Thyroid gland (tissue), 4 donors: Measurements from ENCODE around the gene TRIOBP. TPM values are rescaled to one million over a fixed set of nuclear protein-coding genes. Genes with fewer than 3 reads are reported as not detected.

Source experiments
- DNase-seq, 2 donors: peaks; one replicate each; pipeline ENCODE4 v3.0.0-alpha.2; 2019
- H3K27ac ChIP-seq, 3 donors: fragments of 200-600 bp; sonication (generic); 1 replicate in 2 of 3; 2 replicates in 1 of 3; pipeline ENCODE4 v1.5.1; 2016 to 2019; ENCODE audit warnings: mild to moderate bottlenecking in 1 of 3, moderate library complexity in 1 of 3
- H3K27me3 ChIP-seq: fragments of 200-600 bp; sonication (generic); one replicate; pipeline ENCODE4 v1.5.1; 2019
- H3K36me3 ChIP-seq, 2 donors: fragments of 200-600 bp; sonication (generic); one replicate each; pipeline ENCODE4 v1.5.1; 2016 to 2019
- H3K4me1 ChIP-seq, 2 donors: fragments of 200-600 bp; sonication (generic); one replicate each; pipeline ENCODE4 v1.5.1; 2017 to 2019
- H3K4me3 ChIP-seq, 3 donors: fragments of 200-600 bp; sonication (generic); replicated peaks in 1 of 3; 1 replicate in 2 of 3; 2 replicates in 1 of 3; pipeline ENCODE4 v1.5.1; 2016; ENCODE audit warnings: mild to moderate bottlenecking in 1 of 3
- H3K9me3 ChIP-seq: fragments of 200-600 bp; sonication (generic); one replicate; pipeline ENCODE4 v1.5.1; 2017
- POLR2A ChIP-seq, 2 donors: fragments of 450-650 bp; IDR thresholded peaks; one replicate each; pipeline ENCODE4 v1.6.1; 2017; ENCODE audit warnings: antibody characterized with exemption in 2 of 2, mild to moderate bottlenecking in 2 of 2, moderate library complexity in 1 of 2
- WGBS, 2 donors: methylation state at CpG; one replicate each; pipeline ENCODE4 v1.1.5; 2017; 5-methylcytosine and 5-hydroxymethylcytosine counted together
- intact Hi-C: fragments of 100-400 bp; cut with DNase I; formaldehyde crosslinking; loops from one replicate; pipeline ENCODE4 v1.15.1; 2023
- small RNA-seq: library from RNA; depleted of rRNA; stranded (forward); fragments of <200 nt; gene quantifications from one replicate; pipeline ENCODE3, GENCODE V24; 2016
- total RNA-seq, 4 donors: library from RNA; depleted of rRNA; stranded (reverse); fragments of >200 nt; gene quantifications; one replicate each; pipeline ENCODE4 v1.2.3, GENCODE V29; 2016
- TF ChIP-seq, protein P1 (sequence below), 6 experiments: fragments of 200-600 bp in 3 of 6; fragments of 450-650 bp in 3 of 6; sonication (generic) in 3 of 6; IDR thresholded peaks; one replicate each; pipeline ENCODE4 v1.5.1; 2016 to 2019; ENCODE audit warnings: antibody characterized with exemption in 6 of 6, mild to moderate bottlenecking in 2 of 6, inconsistent platforms in 1 of 6, moderate library complexity in 1 of 6

Gene TRIOBP
- total RNA-seq, 4 donors from 2014 or later: 120 to 150 (median 140) TPM

DNA sequence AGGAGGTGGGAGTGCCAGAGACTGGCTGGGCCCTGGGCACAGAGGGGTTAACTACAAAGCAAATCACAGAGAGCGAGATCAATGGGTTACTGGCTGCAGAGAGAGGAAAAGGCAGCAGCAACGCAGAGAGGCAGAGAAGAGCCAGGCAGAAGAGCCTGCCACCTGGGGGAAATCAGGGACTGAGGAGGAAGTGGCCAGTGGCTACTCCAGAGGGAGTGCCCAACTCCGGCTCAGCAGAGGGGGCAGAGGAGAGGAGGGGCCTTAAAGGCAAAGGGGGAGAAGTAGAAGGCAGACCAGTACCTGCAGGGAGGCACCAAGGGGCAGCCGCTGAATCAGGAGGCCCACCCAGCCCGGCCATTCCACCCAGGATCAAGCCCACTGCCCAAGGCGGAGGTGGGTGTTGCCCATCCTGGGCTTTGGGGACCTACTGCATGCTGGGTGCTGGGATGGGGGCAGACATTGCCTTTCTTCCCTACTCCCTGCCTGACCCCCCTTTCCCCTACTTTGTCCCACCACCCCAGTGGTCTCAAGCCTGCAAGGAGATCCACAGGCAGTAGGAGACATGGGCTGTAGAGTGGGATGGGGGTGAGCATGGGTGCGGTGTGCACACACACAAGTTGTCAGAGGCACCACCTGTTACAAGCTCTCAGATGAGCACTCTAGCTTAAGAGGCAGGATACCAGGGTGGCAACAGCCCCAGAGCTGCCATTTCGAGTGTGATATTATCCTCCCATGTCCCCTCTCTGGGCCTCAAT lies 125.4 kb downstream of the TRIOBP start:
- DNase-seq: no peak
- H3K27ac ChIP-seq: no peak overlapping the region
- H3K4me1 ChIP-seq: peaks cover 15 to 22% of the 10 kb centered on the region in 2 donors
- no peaks in the 10 kb centered on the region for H3K9me3 ChIP-seq
- no peak overlapping the region for H3K4me3 ChIP-seq
- TF ChIP-seq, protein P1, sequence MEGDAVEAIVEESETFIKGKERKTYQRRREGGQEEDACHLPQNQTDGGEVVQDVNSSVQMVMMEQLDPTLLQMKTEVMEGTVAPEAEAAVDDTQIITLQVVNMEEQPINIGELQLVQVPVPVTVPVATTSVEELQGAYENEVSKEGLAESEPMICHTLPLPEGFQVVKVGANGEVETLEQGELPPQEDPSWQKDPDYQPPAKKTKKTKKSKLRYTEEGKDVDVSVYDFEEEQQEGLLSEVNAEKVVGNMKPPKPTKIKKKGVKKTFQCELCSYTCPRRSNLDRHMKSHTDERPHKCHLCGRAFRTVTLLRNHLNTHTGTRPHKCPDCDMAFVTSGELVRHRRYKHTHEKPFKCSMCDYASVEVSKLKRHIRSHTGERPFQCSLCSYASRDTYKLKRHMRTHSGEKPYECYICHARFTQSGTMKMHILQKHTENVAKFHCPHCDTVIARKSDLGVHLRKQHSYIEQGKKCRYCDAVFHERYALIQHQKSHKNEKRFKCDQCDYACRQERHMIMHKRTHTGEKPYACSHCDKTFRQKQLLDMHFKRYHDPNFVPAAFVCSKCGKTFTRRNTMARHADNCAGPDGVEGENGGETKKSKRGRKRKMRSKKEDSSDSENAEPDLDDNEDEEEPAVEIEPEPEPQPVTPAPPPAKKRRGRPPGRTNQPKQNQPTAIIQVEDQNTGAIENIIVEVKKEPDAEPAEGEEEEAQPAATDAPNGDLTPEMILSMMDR (IDR thresholded peaks at IDR 0.05): no peak
- H3K36me3 ChIP-seq: no peaks in the 10 kb centered on the region
- no peaks in the 10 kb centered on the region for H3K27me3 ChIP-seq
- intact Hi-C loops: no loop called here
- 45 to 47% methylated on average over 8 of the region's 8 CpGs for WGBS, 2 donors

DNA sequence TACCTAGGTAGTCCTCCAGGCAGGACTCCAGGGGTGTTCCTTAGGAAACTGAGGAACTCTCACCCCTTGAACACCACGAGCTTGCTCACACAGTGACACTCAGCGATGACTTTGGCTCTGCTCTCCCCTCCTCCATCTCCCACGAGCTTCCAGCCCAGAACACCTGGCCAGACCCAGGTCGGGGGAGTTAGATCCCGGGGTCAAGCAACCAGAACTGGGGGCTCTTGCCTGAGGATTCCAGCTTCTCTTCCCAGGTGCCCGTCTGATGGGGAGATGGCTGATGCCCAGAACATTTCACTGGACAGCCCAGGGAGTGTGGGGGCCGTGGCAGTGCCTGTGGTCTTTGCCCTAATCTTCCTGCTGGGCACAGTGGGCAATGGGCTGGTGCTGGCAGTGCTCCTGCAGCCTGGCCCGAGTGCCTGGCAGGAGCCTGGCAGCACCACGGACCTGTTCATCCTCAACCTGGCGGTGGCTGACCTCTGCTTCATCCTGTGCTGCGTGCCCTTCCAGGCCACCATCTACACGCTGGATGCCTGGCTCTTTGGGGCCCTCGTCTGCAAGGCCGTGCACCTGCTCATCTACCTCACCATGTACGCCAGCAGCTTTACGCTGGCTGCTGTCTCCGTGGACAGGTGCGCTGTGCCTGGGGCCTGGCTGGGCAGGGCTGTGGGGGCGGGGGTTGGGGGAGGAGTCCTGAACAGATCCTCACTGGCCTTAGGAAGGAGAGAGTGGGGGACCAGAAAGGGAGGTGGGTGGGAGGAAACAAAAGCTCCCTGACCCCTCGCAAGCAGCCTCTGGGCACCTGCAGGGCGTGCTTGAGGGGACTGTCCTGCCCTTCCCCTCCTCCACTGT lies 126.5 kb downstream of the TRIOBP start, which contains the start of gene GALR3:
TSS of gene GALR3 (plus strand) at position 249 of the 852 bp plus-strand sequence. CDS start at position 274, 25 bp downstream.
- Histone ChIP-seq H3K4me1 (peaks cover 8 to 14% of the 10 kb centered on the region in 2 donors), H3K27ac (no peak within 1 kb of the TSS), H3K36me3 (no peaks in the 10 kb centered on the region), H3K9me3 (no peaks in the 10 kb centered on the region), H3K27me3 (no peaks in the 10 kb centered on the region), H3K4me3 (no peak within 1 kb of the TSS)
- no peak for DNase-seq
- intact Hi-C loops: no loop called here
- 68 to 72% methylated on average over 14 to 20 of the region's 21 CpGs for WGBS, 2 donors
- TF ChIP-seq, protein P1 (IDR thresholded peaks at IDR 0.05): no peak
- TF ChIP-seq POLR2A (IDR thresholded peaks at IDR 0.05): no peak

DNA sequence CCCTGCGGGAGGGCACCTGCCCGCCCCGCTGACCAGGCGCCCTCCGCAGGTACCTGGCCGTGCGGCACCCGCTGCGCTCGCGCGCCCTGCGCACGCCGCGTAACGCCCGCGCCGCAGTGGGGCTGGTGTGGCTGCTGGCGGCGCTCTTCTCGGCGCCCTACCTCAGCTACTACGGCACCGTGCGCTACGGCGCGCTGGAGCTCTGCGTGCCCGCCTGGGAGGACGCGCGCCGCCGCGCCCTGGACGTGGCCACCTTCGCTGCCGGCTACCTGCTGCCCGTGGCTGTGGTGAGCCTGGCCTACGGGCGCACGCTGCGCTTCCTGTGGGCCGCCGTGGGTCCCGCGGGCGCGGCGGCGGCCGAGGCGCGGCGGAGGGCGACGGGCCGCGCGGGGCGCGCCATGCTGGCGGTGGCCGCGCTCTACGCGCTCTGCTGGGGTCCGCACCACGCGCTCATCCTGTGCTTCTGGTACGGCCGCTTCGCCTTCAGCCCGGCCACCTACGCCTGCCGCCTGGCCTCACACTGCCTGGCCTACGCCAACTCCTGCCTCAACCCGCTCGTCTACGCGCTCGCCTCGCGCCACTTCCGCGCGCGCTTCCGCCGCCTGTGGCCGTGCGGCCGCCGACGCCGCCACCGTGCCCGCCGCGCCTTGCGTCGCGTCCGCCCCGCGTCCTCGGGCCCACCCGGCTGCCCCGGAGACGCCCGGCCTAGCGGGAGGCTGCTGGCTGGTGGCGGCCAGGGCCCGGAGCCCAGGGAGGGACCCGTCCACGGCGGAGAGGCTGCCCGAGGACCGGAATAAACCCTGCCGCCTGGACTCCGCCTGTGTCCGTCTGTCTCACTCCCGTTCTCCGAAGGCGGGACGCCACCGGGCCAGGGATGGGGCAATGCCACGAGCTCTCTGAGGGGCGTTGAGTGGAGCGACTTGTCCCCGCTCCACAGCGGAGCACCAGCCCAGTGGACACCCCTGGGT lies 128.1 kb downstream of the TRIOBP start:
- Histone ChIP-seq H3K9me3 (no peaks in the 10 kb centered on the region), H3K4me1 (peaks cover 0 to 5% of the 10 kb centered on the region in 2 donors), H3K4me3 (no peak overlapping the region), H3K27ac (no peak overlapping the region), H3K36me3 (no peaks in the 10 kb centered on the region), H3K27me3 (no peaks in the 10 kb centered on the region)
- no peak for DNase-seq
- TF ChIP-seq POLR2A (IDR thresholded peaks at IDR 0.05): no peak
- TF ChIP-seq, protein P1 (IDR thresholded peaks at IDR 0.05): peak in 1 of 6 experiments; percentile 5
- 21 to 47% methylated on average over 15 to 16 of the region's 135 CpGs for WGBS, 2 donors
- intact Hi-C loops: no loop called here

Small RNA genes within 50 kb of the gene (small RNA-seq; reads per million reads assigned to genes)
- not detected for gene RN7SL385P

Other genes with a start within 250 kb of the TRIOBP start
- gene MFNG, start 210.7 kb upstream of the TRIOBP start, total RNA-seq: 10 to 100 TPM; 15.2 to 30.6 (median 19.2) TPM
- gene CARD10, start 177.6 kb upstream of the TRIOBP start, total RNA-seq: 10 to 100 TPM in 3 of 4 donors, 1 to 10 TPM in 1; 6.5 to 17.3 (median 11.0) TPM
- 10 to 100 TPM; 15.7 to 23.3 (median 18.3) TPM for gene CDC42EP1, start 136.6 kb upstream of the TRIOBP start, total RNA-seq
- not detected for gene LGALS2, start 117.0 kb upstream of the TRIOBP start, total RNA-seq
- gene GGA1, start 88.2 kb upstream of the TRIOBP start, total RNA-seq: 10 to 100 TPM; 46.2 to 90.5 (median 60.4) TPM
- 10 to 100 TPM in 1 of 4 donors, 1 to 10 TPM in 2, under 1 TPM in 1; 0.81 to 10.1 (median 3.3) TPM for gene SH3BP1, start 57.4 kb upstream of the TRIOBP start, total RNA-seq
- gene PDXP, start 38.3 kb upstream of the TRIOBP start, total RNA-seq: 10 to 100 TPM in 3 of 4 donors, 1 to 10 TPM in 1; 4.2 to 15.8 (median 12.3) TPM
- gene LGALS1, start 21.4 kb upstream of the TRIOBP start, total RNA-seq: 100 to 1,000 TPM; 146 to 212 (median 188) TPM
- 10 to 100 TPM; 18.7 to 52.6 (median 47.6) TPM for gene NOL12, start 10.7 kb upstream of the TRIOBP start, total RNA-seq
- 10 to 100 TPM; 30.4 to 59.1 (median 38.2) TPM for gene GCAT, start 110.9 kb downstream of the TRIOBP start, total RNA-seq
- gene GALR3, start 126.3 kb downstream of the TRIOBP start, total RNA-seq: not detected
- gene ANKRD54, start 147.3 kb downstream of the TRIOBP start, total RNA-seq: 10 to 100 TPM; 54.7 to 75.9 (median 61.5) TPM
- gene EIF3L, start 152.4 kb downstream of the TRIOBP start, total RNA-seq: 100 to 1,000 TPM; 423 to 557 (median 455) TPM
- 10 to 100 TPM; 22.2 to 48.3 (median 30.8) TPM for gene MICALL1, start 209.2 kb downstream of the TRIOBP start, total RNA-seq